H1 (cell line): Measurements from ENCODE around the gene EEPD1. TPM values are rescaled to one million over a fixed set of nuclear protein-coding genes. Genes with fewer than 3 reads are reported as not detected.

Source experiments
- CTCF ChIA-PET: fragments of 300-600 bp; sonication (Branson Sonifier 250); formaldehyde crosslinking; loops from one replicate; lab custom pipeline; 2021; ENCODE audit not compliant: partially characterized antibody; lab: Charles Lee
- POLR2A ChIA-PET: fragments of 300-600 bp; sonication (Branson Sonifier 250); formaldehyde crosslinking; loops from one replicate; lab custom pipeline; 2021; ENCODE audit warnings: inconsistent platforms; ENCODE audit not compliant: partially characterized antibody; lab: Charles Lee
- DNase-seq, 2 experiments: peaks; one replicate each; pipeline versions ENCODE4 v3.0.0 to v3.0.0-alpha.2; 2010 to 2022; ENCODE audit warnings: low spot score in 2 of 2, low read depth in 1 of 2, mixed read lengths in 1 of 2
- FAIRE-seq: peaks from 2 replicates; lab custom pipeline; 2011; peaks lifted over from hg19 to GRCh38; lab: Jason Lieb, UNC
- H2AFZ ChIP-seq: 2 replicates; pipeline ENCODE4 v1.8.1; 2012; ENCODE audit warnings: low read length, inconsistent platforms
- H2AK5ac ChIP-seq: 2 replicates; pipeline ENCODE4 v1.6.1; 2013; ENCODE audit warnings: low read depth, low read length
- H2BK120ac ChIP-seq: replicated peaks from 2 replicates; pipeline ENCODE3; 2013; ENCODE audit warnings: low read depth, low read length, inconsistent platforms
- H2BK12ac ChIP-seq: 2 replicates; pipeline ENCODE4 v1.6.1; 2013; ENCODE audit warnings: low read depth, low read length
- H2BK15ac ChIP-seq: 2 replicates; pipeline ENCODE4 v1.6.1; 2013; ENCODE audit warnings: low read length
- H2BK20ac ChIP-seq: 2 replicates; pipeline ENCODE4 v1.6.1; 2013; ENCODE audit warnings: low read length
- H2BK5ac ChIP-seq: 2 replicates; pipeline ENCODE4 v1.6.1; 2013; ENCODE audit warnings: low read depth, low read length
- H3K14ac ChIP-seq: 2 replicates; pipeline ENCODE4 v1.6.1; 2013; ENCODE audit warnings: inconsistent platforms; ENCODE audit not compliant: insufficient read length
- H3K18ac ChIP-seq: 2 replicates; pipeline ENCODE4 v1.6.1; 2013; ENCODE audit warnings: low read length; ENCODE audit errors: extremely low read depth
- H3K23ac ChIP-seq: 2 replicates; pipeline ENCODE4 v1.6.1; 2013; ENCODE audit warnings: inconsistent platforms; ENCODE audit not compliant: insufficient read length
- H3K23me2 ChIP-seq: 2 replicates; pipeline ENCODE4 v1.6.1; 2013; ENCODE audit warnings: low read depth, low read length
- H3K27ac ChIP-seq: 2 replicates; pipeline ENCODE4 v1.6.1; 2011; ENCODE audit warnings: low read depth, low read length, inconsistent platforms
- H3K27me3 ChIP-seq, 4 experiments: replicated peaks in 1 of 4; 1 replicate in 1 of 4; 2 replicates in 3 of 4; pipeline versions ENCODE4 v1.6.1 to v1.8.1; 2011 to 2013; ENCODE audit warnings: low read length in 3 of 4, mild to moderate bottlenecking in 3 of 4, inconsistent platforms in 2 of 4, mixed read lengths in 2 of 4, moderate library complexity in 1 of 4; ENCODE audit not compliant: control insufficient read depth in 3 of 4, insufficient read depth in 3 of 4; ENCODE audit errors: extremely low read depth in 1 of 4
- H3K36me3 ChIP-seq, 4 experiments: 2 replicates each; pipeline versions ENCODE4 v1.6.1 to v1.8.1; 2011 to 2013; ENCODE audit warnings: mild to moderate bottlenecking in 4 of 4, low read length in 3 of 4, moderate library complexity in 2 of 4, control low read depth in 1 of 4, inconsistent platforms in 1 of 4; ENCODE audit not compliant: insufficient read depth in 4 of 4, control insufficient read depth in 2 of 4
- H3K4ac ChIP-seq: replicated peaks from 2 replicates; pipeline ENCODE3; 2013; ENCODE audit warnings: low read length, low read depth, mixed read lengths, inconsistent platforms; ENCODE audit not compliant: insufficient read length
- H3K4me1 ChIP-seq, 4 experiments: replicated peaks in 1 of 4; 1 replicate in 1 of 4; 2 replicates in 3 of 4; pipeline versions ENCODE4 v1.6.1 to v1.8.1; 2011 to 2013; ENCODE audit warnings: low read length in 3 of 4, inconsistent platforms in 2 of 4, mixed read lengths in 1 of 4; ENCODE audit not compliant: insufficient read depth in 4 of 4, control insufficient read depth in 3 of 4
- H3K4me2 ChIP-seq, 2 experiments: 2 replicates each; pipeline versions ENCODE4 v1.6.1 to v1.8.1; 2011 to 2013; ENCODE audit warnings: low read depth in 2 of 2, low read length in 2 of 2, control low read depth in 1 of 2, inconsistent platforms in 1 of 2, mild to moderate bottlenecking in 1 of 2; ENCODE audit not compliant: insufficient read depth in 1 of 2
- H3K4me3 ChIP-seq, 4 experiments: fragments of 200-600, 300-600 bp in 1 of 4; sonication (generic), shearing (Covaris generic), sonication (Bioruptor Twin) in 1 of 4; 2 replicates each; pipeline versions ENCODE4 v1.5.1 to v1.8.1; 2011 to 2016; ENCODE audit warnings: low read length in 4 of 4, low read depth in 3 of 4, control low read depth in 2 of 4, inconsistent platforms in 2 of 4, mild to moderate bottlenecking in 2 of 4, mixed read lengths in 1 of 4, moderate library complexity in 1 of 4; ENCODE audit not compliant: insufficient read depth in 2 of 4; ENCODE audit errors: extremely low read depth in 1 of 4
- H3K56ac ChIP-seq: replicated peaks from 2 replicates; pipeline ENCODE3; 2013; ENCODE audit warnings: low read depth, mild to moderate bottlenecking, mixed read lengths, low read length, inconsistent platforms; ENCODE audit not compliant: insufficient read length
- H3K79me1 ChIP-seq: 2 replicates; pipeline ENCODE4 v1.6.1; 2013; ENCODE audit warnings: low read depth, low read length, control low read depth
- H3K79me2 ChIP-seq, 2 experiments: 2 replicates each; pipeline versions ENCODE4 v1.6.1 to v1.8.1; 2012 to 2013; ENCODE audit warnings: low read length in 2 of 2, mild to moderate bottlenecking in 2 of 2, inconsistent platforms in 1 of 2; ENCODE audit not compliant: insufficient read depth in 2 of 2, control insufficient read depth in 1 of 2
- H3K9ac ChIP-seq, 4 experiments: replicated peaks in 1 of 4; 1 replicate in 1 of 4; 2 replicates in 3 of 4; pipeline versions ENCODE4 v1.6.1 to v1.8.1; 2011 to 2013; ENCODE audit warnings: low read depth in 3 of 4, low read length in 3 of 4, control low read depth in 2 of 4, mild to moderate bottlenecking in 2 of 4, moderate library complexity in 2 of 4, inconsistent platforms in 1 of 4; ENCODE audit errors: extremely low read depth in 1 of 4
- H3K9me3 ChIP-seq, 2 experiments: 2 replicates each; pipeline versions ENCODE4 v1.6.1 to v1.8.1; 2012 to 2013; ENCODE audit warnings: mild to moderate bottlenecking in 2 of 2, moderate library complexity in 2 of 2, control low read depth in 1 of 2, inconsistent platforms in 1 of 2, low read depth in 1 of 2, low read length in 1 of 2, mixed read lengths in 1 of 2; ENCODE audit not compliant: insufficient read depth in 2 of 2
- H4K20me1 ChIP-seq, 2 experiments: replicated peaks in 1 of 2; 2 replicates each; pipeline versions ENCODE3 to v1.8.1; 2011 to 2013; ENCODE audit warnings: inconsistent platforms in 2 of 2, low read length in 2 of 2, mild to moderate bottlenecking in 1 of 2; ENCODE audit not compliant: insufficient read depth in 2 of 2, control insufficient read depth in 1 of 2
- H4K5ac ChIP-seq: 2 replicates; pipeline ENCODE4 v1.6.1; 2013; ENCODE audit warnings: low read length, low read depth, mixed read lengths, inconsistent platforms; ENCODE audit not compliant: insufficient read length
- H4K8ac ChIP-seq: 2 replicates; pipeline ENCODE4 v1.8.0; 2013; ENCODE audit warnings: mild to moderate bottlenecking, moderate library complexity, low read length, inconsistent platforms; ENCODE audit not compliant: insufficient read depth; ENCODE audit errors: extremely low read depth
- H4K91ac ChIP-seq: replicated peaks from 2 replicates; pipeline ENCODE3; 2013; ENCODE audit warnings: low read length, mixed read lengths, inconsistent platforms; ENCODE audit not compliant: insufficient read length
- CHD7 ChIP-seq: fragments of 300-600 bp; sonication (generic); IDR thresholded peaks from 2 replicates; pipeline ENCODE4 v1.7.1; 2012; ENCODE audit warnings: low read length, moderate library complexity, mild to moderate bottlenecking, inconsistent platforms; ENCODE audit not compliant: insufficient replicate concordance
- polyA plus RNA-seq, 7 experiments: library from polyadenylated mRNA; depleted of rRNA in 3 of 7; stranded (reverse) in 5 of 7; unstranded in 2 of 7; fragments of >200 nt in 5 of 7; fragments of 200-250 nt in 2 of 7; gene quantifications; 1 replicate in 5 of 7; 2 replicates in 1 of 7; 4 replicates in 1 of 7; pipeline versions ENCODE4 v1.2.1 to v1.2.3, GENCODE V29; 2011 to 2013; ENCODE audit warnings: missing spikeins in 2 of 7, mixed read lengths in 2 of 7
- total RNA-seq: library from RNA; stranded (reverse); fragmentation: NEBNext Ultra II Directional; extraction: Animal tissue kit (Norgen Biotek cat#: 25700); gene quantifications from 2 replicates; pipeline ENCODE4 v1.2.1, GENCODE V29; 2021

EEPD1 gene
- total and polyA plus RNA-seq, 2 of the 8 experiments (the other 6 are each of a cell fraction or from before 2014, with no cell fraction given), result 3.1 to 7.8 TPM

GRCh38 chr7:36141850-36142249 lies 11.2 kb upstream of the EEPD1 start:
- ChIA-PET CTCF (interaction anchor here (0.6 to 1.4 kb wide), 4 partner anchors 10 to 177 kb away, joined by 3 to 11 read pairs (median 4); no protein-coding TSS in a partner anchor), POLR2A (interaction anchor here (0.6 to 1.0 kb wide), 2 partner anchors 10 to 14 kb away, joined by 3 read pairs; no protein-coding TSS in a partner anchor)
- FAIRE-seq, result no peak

More at GRCh38 chr7:36141850-36142249, 11.2 kb upstream of the EEPD1 start:
- Histone ChIP-seq H3K14ac (no peak overlapping the region), H4K8ac (no peak overlapping the region), H4K91ac (no peak overlapping the region), H4K5ac (no peak overlapping the region), H3K23me2 (no peaks in the 10 kb centered on the region), H2BK12ac (no peak overlapping the region), H2AK5ac (no peak overlapping the region), H2BK15ac (no peak overlapping the region), H3K27me3 (peaks cover 0 to 2% (median 0%) of the 10 kb centered on the region in 4 experiments; a peak in 1 of 7 replicates), H3K79me1 (no peaks in the 10 kb centered on the region), H2BK20ac (no peak overlapping the region), H3K23ac (no peak overlapping the region), H3K9me3 (no peaks in the 10 kb centered on the region), H3K4me1 (no peaks in the 10 kb centered on the region), H3K4me3 (no peak overlapping the region), H3K4ac (no peak overlapping the region), H3K27ac (no peak overlapping the region), H3K79me2 (no peaks in the 10 kb centered on the region), H2AFZ (no peak overlapping the region), H2BK120ac (no peak overlapping the region), H2BK5ac (no peak overlapping the region), H3K4me2 (no peak overlapping the region), H3K18ac (no peak overlapping the region), H4K20me1 (no peaks in the 10 kb centered on the region), H3K36me3 (no peaks in the 10 kb centered on the region), H3K56ac (no peak overlapping the region), H3K9ac (no peak overlapping the region)
- DNase-seq, result no peak
- TF ChIP-seq CHD7, result no peak
